Suppressor macrophage (primary cell): ENCODE results near the gene TTC28.
A peak's percentile ranks its signal among the peaks of the same experiment; 100 is the strongest.

Source experiments
- DNase-seq, 4 experiments: peaks; one replicate each; pipeline ENCODE4 v3.0.0-alpha.2; 2020 to 2022

TTC28 gene

DNA sequence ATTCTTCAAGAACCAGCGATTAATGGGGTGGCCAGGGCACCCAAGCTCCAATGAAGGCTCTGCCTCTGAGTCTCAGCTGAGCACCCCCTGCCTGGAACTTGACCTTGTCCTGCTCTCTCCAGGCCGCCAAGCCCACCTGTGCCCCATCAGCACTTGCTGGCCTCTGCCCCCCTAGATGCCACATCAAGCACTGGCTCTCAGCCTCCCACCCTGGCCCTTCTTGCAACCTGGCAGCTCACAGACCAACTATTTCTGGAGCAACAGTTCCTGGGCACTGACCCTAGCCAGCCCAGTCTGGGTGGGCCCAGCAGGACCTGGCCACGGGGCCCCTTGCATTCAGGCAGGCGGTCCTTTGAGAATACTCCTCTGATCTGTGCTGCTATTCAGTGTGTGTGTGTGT lies 661.8 kb downstream of the TTC28 start:
- DNase-seq = no peak

DNA sequence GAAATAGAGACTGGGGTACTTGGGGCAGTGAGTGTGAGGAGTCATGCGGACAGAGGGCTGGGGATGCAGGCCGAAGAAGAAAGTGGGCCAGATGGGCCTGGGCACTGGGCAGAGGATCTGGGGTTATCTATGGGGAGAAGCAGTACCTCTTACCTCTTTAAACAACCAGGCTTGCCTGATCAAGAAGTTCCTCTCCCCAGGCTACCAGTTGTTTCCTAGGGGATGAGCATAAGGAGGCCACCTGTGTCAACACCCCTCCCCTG lies 662.2 kb downstream of the TTC28 start:
- no peak for DNase-seq

DNA sequence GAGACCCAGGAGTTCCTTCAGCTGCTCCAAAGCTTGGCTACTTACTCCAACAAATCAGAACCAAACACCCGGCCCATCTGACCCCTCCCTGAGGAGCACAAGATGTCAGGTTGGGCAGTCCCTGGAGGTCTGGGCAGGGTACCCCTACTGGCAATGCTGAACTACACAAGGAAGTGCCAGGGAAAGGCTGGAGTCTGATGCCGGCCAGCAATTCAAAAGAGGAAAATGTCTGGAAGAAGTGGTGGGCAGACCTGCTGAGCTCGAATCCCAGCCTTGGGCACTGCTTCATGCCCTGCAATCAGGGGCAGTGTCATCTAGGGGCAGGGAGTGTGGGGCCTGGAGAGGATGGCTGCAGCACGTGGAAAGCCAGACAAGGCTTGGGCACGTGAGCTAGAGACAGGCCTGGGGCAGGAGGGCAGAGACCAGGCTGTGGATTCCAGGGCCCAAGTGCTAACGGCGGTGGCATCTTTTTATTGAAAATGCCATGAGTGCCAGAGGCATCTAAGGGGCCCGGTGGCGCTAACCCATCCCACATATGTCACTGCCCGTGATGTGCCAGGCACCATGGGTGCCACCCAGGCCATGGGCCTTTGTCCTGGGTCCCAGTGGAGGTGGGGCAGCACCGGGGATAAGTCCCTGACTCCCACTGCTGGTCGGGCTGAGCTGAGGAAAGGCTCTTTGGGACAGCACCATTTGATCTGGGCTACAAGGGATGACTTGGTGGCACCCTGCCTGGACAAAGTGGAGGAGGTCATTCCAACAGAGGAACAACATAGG lies 662.7 kb downstream of the TTC28 start:
- no peak for DNase-seq

DNA sequence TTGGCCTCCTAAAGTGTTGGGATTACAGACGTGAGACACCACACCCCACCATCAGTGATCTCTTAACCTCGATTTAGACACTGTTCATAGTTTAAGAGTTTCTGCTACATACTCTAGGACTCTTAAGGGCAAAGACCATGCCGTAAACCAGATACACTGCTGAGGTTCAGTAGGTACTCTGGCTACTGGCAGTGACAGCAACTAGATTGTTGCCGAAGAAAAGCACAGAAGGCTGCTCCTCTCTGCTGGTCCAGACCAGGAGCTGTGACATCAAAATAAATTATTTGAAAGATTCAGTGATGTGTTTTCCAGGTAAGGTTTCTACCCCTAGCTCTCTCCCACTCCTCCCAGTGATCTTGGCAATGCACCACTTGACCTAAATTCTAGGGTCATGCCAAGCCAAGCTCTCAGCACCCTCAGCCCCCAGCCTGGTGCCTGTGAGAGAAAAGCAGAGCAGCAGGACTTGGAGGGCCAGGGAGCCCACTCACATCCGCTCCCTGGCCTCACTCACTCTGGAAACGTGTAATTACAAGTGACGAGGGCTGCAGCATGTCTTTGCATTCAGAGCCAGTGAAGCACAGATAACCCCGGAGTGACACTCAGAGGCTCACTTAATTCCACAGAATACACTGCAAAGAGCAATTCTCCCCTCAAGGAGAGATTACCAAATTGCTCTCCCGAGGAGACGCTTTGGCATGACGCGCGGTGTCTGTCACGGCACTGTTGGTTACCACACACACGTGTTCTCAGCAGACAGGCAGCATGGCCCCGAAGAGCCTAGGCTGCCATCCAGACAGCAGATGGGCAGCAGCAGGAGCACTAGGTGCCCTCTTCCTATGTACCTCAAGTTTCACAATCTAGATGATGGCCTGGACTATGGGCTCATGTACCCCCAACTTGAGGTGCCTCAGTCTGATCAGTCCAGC lies 663.7 kb downstream of the TTC28 start:
- DNase-seq = no peak

DNA sequence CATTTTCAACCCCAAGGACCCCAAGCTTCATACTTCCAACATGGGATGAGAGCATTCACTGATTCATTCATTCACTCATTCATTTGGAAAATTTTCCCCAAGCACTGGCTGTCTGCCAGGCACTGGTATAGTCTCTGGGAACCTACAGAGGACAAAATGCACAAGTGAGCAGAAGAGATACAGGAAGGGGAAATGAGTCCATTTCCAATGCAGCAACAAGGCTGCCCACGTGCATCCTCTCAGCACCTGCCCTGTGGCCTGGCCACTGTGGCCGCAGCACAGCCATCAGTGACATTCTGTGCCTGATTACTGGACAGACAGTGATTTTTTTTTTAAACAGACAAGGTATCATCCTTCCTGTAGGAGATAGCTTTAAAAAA lies 664.6 kb downstream of the TTC28 start:
- DNase-seq = peak in 2 of 4 experiments; percentile 10 to 16

DNA sequence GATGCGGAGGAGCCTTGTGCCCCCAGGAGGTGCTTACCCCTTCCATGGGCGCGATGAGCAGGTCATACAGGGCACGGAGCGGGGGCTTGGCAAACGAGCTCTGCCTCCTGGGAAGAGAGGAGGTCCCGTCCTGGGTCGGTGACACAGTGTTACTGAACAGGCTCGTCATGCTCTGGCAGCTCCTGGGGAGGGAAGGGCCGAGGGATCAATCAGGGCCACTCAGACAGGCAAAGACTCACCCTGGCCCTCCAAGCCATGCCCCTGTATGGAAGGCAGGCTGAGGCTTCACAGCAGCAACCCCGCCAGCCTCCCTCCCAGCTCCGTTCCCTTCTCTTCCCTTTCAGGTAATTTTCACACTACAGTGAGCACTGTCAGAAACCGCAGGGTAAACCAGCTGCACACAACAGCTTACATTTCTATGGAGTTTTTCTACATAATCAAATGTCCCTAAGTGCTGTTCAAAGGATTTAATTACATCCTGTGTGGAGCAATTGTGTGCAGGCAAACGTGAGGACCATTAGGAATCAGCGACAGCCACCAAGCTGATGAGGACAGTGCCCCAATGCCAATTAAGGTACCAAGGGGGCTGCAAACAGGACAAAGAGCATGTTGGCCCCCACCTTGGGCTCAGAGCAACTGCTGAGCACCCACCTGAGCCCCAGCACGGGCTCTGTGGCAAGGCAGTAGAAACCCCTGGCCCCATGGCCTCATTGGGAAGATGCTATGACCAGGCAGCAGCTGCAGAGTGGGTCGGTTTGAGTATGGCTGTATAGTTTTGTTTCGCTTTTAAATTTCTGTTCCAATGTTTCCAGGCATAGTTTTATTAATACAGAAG lies 665.2 kb downstream of the TTC28 start:
- DNase-seq = no peak

DNA sequence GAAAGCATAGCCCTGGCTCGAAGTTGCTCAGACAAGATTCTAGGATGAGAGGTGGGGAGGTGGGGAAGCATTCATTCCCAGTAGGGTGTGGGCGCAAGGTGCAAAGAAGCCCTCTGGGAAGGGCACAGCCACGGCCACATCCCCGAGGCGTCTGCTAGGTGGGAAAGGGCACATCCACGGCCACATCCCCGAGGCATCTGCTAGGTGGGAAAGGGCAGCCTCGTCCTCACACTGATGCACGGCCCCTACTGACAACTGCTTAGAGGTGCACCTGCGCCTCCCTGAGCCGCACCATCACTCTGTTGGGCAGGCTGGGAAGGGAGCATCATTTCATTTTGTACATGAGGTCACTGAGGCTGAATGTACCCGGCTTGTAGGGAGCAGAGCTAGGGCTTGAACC lies 666.0 kb downstream of the TTC28 start:
- no peak for DNase-seq

DNA sequence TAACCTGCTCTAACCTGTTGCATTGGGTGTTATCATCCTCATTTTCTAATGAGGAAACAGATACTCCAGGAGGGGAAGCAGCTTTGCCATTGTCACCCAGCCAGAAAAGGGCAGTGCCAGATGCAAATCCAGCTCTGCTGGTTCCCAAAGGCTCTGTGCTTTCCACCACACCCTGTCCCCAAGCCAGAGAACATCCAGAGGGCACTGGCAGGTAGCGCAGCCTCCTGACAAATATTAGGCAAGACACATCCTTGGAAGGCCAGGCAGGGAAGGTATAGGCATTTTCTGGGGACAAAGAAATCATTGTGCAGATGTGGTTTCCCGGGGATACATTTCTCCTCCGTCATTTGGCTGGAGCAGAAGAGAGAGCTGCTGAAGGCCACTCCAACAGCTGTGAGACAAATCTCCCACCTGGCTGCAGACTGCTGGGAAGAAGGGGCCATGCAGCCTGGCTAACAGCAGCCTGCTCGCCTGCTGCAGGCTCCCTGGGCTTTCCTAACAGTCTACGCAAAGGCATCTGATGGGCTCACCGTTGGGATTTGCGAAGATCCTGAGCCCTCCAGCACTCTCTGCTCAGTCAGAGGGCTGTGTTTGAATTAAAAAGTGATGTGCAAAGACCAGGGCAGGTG lies 666.7 kb downstream of the TTC28 start:
- no peak for DNase-seq

DNA sequence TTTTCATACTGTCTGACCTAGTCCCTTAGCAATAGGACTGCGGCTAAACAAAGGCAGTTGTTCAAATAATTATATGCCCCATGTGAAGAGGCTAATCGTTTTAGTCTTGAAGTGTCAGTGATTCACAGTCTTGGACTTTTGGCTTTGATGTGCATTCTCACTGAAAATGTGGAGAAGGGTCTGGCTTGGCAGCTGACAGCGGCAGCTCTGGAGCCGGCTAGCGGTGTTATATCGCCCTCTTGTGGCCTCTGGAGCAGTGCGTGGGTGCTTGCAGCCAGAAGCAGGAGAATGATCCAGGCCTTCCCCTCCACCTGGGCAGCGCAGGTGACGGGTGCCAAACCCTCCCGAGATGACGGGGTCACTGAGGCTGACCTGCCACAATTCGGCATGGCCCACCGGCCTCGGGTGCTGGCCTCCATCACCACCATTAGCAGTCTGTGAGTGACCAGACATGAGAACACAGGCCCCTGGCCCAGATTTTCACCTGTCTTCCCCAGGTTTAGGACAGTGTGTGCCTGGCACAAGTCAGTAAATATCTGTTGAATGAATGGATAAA lies 670.3 kb downstream of the TTC28 start:
- peak; percentile 73 to 86 (median 80) for DNase-seq

DNA sequence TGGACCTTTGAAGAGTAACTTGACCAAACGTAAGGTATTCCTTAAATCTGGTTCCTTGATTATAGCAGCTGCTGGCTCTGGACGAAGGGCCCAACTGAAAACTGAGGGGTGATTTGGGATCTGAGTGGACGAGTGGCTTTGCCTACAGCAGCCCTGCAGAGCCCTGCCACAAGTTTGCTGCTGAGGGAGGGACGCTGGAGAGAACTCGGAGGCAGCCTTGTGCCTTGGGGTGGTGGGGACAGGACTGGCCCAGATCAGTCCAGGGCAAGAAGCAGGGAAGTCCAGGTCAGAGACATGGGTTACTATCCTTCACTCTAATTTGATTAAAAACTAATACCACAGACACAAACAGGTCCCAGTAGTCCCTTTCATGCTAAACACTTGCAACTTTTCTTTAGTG lies 671.0 kb downstream of the TTC28 start:
- DNase-seq = no peak

DNA sequence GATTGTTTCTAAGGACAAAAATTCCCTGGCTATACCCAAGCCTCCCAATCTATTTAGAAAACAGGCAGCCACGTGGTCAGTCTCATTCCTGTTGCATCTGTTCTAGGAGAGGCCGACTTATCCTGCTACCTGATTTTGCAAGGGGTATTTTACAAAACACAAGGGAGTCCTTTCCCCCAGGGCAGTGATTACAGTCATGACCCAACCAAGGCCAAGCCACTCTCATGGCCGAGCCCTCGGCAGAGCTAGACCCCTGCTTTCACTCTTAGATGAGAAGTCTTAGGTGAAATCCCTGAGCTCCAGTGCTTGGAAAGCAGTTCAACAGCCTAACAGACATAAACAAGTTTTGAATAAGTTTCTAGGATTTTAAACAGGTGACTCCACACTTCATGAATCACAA lies 671.6 kb downstream of the TTC28 start:
- no peak for DNase-seq

DNA sequence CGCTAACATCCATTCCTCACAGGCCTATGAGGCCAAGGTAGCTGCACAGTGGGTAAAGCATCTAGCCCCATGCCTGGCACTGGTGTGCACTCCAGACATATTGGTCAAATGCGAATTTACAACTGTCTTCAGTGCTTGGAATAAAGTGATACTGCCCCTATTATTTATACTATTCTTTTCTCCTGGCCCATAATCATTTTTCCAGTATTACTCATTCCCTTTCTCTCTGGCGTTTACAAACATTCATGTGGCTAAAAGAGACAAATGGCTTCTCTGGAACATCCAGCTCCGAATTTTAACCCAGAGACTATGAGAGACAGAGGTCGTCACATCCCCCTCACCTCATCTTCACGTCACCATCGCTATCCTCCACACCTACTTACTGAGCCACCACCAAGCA lies 673.4 kb downstream of the TTC28 start:
- DNase-seq = no peak

DNA sequence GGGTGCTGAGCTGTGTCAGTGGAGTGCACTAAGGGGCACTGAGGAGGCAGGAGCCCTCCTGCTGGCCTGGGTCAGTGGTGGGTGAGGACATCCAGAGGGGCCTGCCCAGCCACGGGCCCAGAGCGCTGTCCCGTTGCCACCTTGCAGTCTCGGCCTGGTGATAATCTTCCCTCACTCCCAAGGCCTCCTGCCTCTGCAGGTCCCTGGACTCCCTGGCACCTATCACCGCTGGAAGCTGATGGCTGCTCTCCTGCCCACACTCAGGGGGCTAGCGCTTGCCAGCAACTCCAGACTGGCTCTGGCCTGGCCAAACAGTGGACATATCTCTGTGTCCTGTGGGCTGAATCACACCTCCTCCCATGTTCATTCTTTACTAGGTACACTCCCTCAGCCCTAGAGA lies 674.1 kb downstream of the TTC28 start:
- no peak for DNase-seq

DNA sequence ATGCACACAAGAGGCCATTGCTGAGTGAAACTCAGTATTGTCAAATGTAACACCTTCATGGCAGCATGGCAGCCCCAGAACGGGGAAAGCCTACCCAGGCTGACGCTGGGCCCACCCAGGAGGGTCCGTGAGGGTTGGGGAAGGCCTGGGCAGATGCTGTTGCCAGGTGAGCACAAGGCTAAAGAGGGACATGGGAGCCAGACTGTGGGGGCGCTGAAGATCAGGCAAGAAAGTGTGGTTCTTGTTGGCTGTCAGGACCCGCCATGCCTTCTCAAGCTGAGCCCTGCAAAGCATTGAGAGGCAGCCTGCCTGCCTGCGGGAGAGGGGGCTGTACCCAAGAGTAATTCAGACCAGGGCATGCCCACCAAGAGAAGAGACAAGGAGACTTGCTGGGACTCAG lies 675.6 kb downstream of the TTC28 start:
- DNase-seq = no peak

DNA sequence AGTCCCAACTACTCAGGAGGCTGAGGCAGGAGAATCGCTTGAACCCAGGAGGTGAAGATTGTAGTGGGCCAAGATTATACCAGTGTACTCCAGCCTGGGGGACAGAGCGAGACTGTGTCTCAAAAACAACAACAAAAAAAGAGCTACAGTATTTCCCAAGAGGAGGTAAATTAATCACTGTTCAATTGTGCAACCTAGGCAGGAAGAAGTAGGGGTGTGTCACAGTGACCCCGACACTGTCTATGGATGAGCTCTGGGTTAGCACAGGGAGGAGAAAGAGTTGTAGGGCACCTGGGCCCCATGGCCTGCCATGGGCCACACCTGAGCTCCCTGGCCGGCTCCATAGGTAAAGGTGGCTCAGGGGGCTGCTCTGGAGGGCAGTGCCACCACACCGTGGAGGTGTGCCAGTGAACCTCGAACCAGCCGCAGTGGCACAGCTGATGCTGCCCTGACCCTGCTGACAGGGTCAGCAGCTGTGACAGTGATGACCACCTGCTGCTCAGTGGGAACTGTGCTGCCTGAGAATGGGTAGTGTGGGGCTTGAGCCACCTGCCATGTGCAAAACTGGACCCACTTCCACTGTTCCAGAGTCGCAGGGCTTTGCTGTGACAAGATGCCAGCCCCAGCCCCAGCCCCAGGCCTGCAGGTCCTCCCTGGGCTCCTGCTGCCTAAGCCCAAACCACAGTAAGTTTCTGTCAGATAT lies 676.6 kb downstream of the TTC28 start:
- peak in 2 of 4 experiments; percentile 20 to 35 for DNase-seq

DNA sequence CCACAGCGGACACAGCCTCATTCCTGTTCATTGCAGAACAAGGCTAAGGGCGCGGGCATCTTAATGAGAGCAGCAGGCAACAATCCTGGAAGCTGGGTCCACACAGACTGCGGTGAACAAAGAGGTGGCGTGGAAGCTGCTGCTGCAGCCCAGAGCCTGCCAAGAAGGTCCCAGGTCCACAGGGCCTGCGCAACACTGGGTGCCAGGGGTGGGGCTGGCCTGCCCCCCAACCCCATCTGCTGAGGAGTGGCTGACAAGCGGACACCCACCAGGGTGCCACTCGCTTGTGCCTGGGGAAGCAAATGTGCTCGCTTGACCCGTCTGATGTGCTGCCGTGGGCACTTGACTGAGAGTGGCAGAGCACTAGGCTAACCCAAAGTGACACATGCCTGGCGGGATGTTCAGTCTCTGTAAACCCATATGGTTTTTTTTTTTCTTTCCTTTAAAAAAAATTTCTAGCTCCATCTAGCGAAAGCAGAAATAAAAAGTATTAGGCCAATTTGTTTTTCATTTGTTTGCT lies 677.4 kb downstream of the TTC28 start:
- DNase-seq = no peak

DNA sequence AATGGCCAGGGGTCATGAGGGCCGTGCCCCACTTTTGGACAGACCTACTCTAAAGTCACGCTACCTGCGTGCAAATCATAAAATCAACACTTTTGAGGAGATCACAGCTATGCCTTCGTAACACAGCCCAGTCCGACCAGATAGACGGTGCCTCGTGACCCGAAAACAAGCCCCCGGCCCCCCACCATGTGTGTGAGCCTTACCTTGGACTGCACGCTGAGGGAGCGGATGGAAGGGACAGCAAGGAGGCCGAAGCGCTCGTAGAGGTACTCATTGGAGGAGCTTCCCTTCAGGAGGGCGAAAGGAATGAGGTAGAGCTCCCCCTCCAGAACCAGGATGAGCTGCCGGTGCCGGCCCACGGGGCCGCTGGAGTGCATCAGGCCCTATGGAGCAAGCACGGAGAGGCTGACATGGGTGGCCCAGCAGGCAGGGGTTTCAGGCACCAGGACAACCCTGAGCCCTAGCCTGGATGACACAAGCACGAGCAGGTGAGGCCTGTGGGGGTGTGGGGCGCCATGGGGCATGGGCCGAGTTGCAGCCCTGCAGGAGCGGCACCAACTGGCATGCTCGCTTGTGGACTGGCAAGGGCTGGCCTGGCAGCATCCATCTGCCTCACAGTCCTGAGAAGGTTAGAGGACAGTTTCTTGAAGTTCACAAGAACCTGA lies 678.3 kb downstream of the TTC28 start:
- DNase-seq = no peak

DNA sequence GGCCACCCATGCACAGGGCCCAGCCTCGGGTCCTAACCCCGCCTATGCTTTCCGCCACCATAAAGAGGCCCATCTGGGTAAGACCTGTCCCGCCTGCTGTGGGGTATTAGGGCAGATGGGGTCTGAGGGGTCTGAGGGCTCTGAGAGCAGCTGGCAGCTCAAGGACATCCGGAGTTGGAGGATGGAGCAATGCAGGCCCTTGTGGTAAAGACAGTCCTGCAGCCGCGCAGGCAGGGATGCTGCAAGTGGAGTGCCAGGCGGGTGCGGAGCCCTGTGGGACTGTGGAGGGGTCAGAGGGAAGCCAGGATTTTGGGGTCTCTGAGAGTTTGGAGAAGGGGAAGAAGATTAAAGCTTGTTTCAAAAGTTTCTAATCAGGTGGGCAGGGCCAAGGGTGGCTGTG lies 679.3 kb downstream of the TTC28 start:
- DNase-seq = no peak

DNA sequence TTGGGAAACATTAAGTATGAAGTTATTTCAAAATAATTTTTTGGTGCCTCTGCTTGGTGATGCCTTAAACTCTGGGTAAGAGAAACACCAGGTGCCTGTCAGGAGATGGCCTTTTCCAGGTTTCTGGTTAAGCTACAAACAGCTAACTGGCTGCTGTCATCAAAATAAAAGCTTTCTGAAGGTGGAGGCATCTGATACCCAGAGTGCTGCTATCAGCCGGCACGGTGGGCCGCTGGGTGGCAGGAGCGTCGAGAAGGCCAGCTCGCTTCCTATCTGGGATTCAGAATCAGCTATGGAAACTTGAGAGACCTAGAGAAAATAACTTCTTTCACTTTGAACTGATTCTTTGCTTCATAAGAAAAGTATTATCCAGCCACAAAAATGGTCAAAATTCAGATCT lies 679.8 kb downstream of the TTC28 start:
- no peak for DNase-seq

DNA sequence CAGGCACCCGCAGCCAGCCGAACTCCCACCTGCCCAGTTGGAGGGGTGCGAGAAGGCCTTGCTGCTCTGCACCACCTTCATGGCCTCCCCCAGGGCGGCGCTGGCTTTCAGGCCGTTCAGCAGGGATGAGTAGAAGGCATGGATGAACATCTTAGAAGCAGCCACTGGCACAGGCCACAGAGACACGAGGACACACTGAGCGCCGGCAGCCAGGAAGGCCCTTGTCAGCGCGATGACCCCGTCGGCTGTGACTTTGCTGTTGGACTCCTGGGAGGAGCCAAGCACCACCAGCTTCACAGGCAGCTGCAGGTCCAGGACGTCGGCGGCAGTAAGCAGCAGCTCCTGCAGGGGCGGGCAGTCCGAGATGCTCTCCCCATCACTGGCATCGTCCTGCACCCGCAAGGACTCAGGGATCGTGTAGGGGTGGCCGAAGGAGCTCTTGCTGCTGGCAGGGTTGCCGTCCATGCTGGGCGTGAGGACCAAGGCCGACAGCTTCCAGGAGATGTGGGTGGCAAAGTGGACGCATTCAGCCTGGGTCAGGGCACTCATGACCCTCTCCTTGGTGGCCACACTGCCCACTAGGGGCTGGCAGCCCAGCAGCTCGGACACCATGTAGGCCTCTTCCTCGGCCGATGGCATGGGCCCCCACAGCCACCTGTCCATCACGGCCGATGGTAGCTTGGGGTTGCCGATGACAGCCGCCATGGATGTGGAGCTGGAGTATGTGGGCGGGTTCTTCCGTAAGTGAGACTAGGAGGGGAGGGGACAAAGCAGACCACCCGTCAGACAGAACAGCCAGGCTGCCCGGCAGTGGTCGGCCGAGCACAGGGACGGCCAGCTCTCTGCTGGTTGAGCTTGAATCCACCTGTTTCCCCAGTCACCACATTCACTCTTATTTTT lies 680.9 kb downstream of the TTC28 start:
- no peak for DNase-seq
